ENCODE results near the gene PTGER1. TPM values are rescaled to one million over a fixed set of nuclear protein-coding genes. Genes with fewer than 3 reads are reported as not detected.

PTGER1 gene
- polyA plus RNA-seq, 4 donors: 0.37 to 0.64 TPM; not detected in 2

- no peak for FAIRE-seq
- H3K36me3 ChIP-seq (ENCODE audit: control insufficient read depth in 3 of 3, insufficient read depth in 2 of 3, low read depth in 1 of 3, low read length in 3 of 3): peaks cover 4 to 45% (median 7%) of the 10 kb centered on the region in 3 donors
- DNase-seq: peak in 1 of 2 donors; percentile 44
- peaks cover 0 to 30% (median 10%) of the 10 kb centered on the region in 3 donors for H3K4me1 ChIP-seq (ENCODE audit: control insufficient read depth in 3 of 3, insufficient read depth in 2 of 3, low read depth in 1 of 3, low read length in 2 of 3)
- H3K9me3 ChIP-seq (ENCODE audit: control insufficient read depth in 2 of 2, insufficient read depth in 1 of 2, low read depth in 1 of 2, low read length in 1 of 2): no peaks in the 10 kb centered on the region
- WGBS, 3 donors: 23 to 60% (median 29%) methylated on average over 15 of the region's 15 CpGs
- H3K27ac ChIP-seq (ENCODE audit: low read depth in 1 of 3, low read length in 2 of 3): peak overlapping the region in 1 of 3 donors; percentile 48
- peak overlapping the region; percentile 77 to 94 (median 93) for H3K4me3 ChIP-seq (ENCODE audit: low read depth in 1 of 3, low read length in 3 of 3)
- no peaks in the 10 kb centered on the region for H3K27me3 ChIP-seq (ENCODE audit: control insufficient read depth in 3 of 3, insufficient read depth in 3 of 3, low read length in 3 of 3)
Observed at GRCh38 chr19:14516048-14516534, 40.9 kb upstream of the PTGER1 start.

DNA sequence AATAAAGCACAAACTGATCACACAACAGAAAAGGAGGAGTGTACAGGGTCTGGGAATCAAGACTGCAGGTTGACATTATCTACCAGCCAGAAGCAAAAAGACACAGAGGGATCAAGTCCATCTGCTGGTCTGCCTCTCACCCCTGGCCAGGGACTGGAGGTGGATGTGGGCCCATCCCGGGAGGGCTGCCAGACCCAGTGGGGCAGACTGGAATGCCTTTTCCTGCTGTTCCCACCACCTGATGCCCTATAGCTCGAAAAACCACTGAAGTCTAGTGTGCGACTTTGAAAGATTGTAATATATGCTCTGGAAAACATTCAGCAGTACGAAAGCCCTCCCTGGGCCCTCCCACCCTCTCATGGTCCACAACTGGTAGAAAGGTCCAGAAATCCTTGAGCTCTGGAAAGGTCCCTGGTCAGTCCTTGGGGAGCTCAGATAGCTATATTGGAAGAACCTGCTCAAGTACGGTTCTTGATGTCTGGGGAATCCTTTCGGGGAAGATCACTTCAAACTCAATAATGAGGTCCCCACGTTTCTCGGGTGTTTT, 40.4 kb upstream of the PTGER1 start:
- peaks cover 0 to 30% (median 10%) of the 10 kb centered on the region in 3 donors for H3K4me1 ChIP-seq (ENCODE audit: control insufficient read depth in 3 of 3, insufficient read depth in 2 of 3, low read depth in 1 of 3, low read length in 2 of 3)
- FAIRE-seq (no peak), DNase-seq (no peak)
- H3K27me3 ChIP-seq (ENCODE audit: control insufficient read depth in 3 of 3, insufficient read depth in 3 of 3, low read length in 3 of 3): no peaks in the 10 kb centered on the region
- peaks cover 4 to 45% (median 7%) of the 10 kb centered on the region in 3 donors for H3K36me3 ChIP-seq (ENCODE audit: control insufficient read depth in 3 of 3, insufficient read depth in 2 of 3, low read depth in 1 of 3, low read length in 3 of 3)
- H3K9me3 ChIP-seq (ENCODE audit: control insufficient read depth in 2 of 2, insufficient read depth in 1 of 2, low read depth in 1 of 2, low read length in 1 of 2): no peaks in the 10 kb centered on the region
- peak overlapping the region; percentile 77 to 94 (median 93) for H3K4me3 ChIP-seq (ENCODE audit: low read depth in 1 of 3, low read length in 3 of 3)
- H3K27ac ChIP-seq (ENCODE audit: low read depth in 1 of 3, low read length in 2 of 3): peak overlapping the region in 1 of 3 donors; percentile 10
- WGBS, 3 donors: 37 to 66% (median 52%) methylated on average over 8 of the region's 8 CpGs

GRCh38 chr19:14514215-14514863, 39.2 kb upstream of the PTGER1 start:
- H3K36me3 ChIP-seq (ENCODE audit: control insufficient read depth in 3 of 3, insufficient read depth in 2 of 3, low read depth in 1 of 3, low read length in 3 of 3): peaks cover 4 to 45% (median 7%) of the 10 kb centered on the region in 3 donors
- DNase-seq (no peak), FAIRE-seq (no peak)
- H3K9me3 ChIP-seq (ENCODE audit: control insufficient read depth in 2 of 2, insufficient read depth in 1 of 2, low read depth in 1 of 2, low read length in 1 of 2): no peaks in the 10 kb centered on the region
- no peak overlapping the region for H3K4me3 ChIP-seq (ENCODE audit: low read depth in 1 of 3, low read length in 3 of 3)
- H3K27me3 ChIP-seq (ENCODE audit: control insufficient read depth in 3 of 3, insufficient read depth in 3 of 3, low read length in 3 of 3): no peaks in the 10 kb centered on the region
- WGBS, 3 donors: 63 to 75% (median 69%) methylated on average over 8 of the region's 8 CpGs
- H3K27ac ChIP-seq (ENCODE audit: low read depth in 1 of 3, low read length in 2 of 3): peak overlapping the region in 1 of 3 donors; percentile 40
- peaks cover 0 to 30% (median 10%) of the 10 kb centered on the region in 3 donors for H3K4me1 ChIP-seq (ENCODE audit: control insufficient read depth in 3 of 3, insufficient read depth in 2 of 3, low read depth in 1 of 3, low read length in 2 of 3)

DNA sequence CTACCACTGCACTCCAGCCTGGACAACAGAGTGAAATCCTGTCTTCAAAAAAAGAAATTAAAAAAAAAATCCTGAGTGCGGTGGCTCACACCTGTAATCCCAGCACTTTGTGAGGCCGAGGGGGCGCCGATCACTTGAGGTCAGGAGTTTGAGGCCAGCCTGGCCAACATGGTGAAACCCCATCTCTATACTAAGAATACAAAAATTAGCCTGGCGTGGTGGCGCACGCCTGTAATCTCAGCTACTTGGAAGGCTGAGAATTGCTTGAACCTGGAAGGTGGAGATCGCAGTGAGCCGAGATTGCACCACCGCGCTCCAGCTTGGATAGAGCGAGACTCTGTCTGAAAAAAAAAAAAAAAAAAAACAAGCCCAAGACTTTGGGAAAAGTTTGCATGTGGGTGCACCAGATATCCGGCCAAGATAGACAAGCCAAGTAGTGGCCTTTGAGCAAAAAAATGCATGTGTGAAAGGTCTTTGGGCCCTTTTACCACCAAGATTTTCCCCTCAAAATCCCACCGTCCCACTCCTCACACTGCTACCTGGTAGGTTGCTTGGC, 37.3 kb upstream of the PTGER1 start:
- DNase-seq: no peak
- 93 to 98% (median 94%) methylated on average over 14 of the region's 14 CpGs for WGBS, 3 donors
- Histone ChIP-seq H3K27ac (ENCODE audit: low read depth in 1 of 3, low read length in 2 of 3) (no peak overlapping the region), H3K4me3 (ENCODE audit: low read depth in 1 of 3, low read length in 3 of 3) (no peak overlapping the region), H3K4me1 (ENCODE audit: control insufficient read depth in 3 of 3, insufficient read depth in 2 of 3, low read depth in 1 of 3, low read length in 2 of 3) (peaks cover 0 to 24% (median 10%) of the 10 kb centered on the region in 3 donors), H3K9me3 (ENCODE audit: control insufficient read depth in 2 of 2, insufficient read depth in 1 of 2, low read depth in 1 of 2, low read length in 1 of 2) (no peaks in the 10 kb centered on the region), H3K36me3 (ENCODE audit: control insufficient read depth in 3 of 3, insufficient read depth in 2 of 3, low read depth in 1 of 3, low read length in 3 of 3) (peaks cover 4 to 45% (median 7%) of the 10 kb centered on the region in 3 donors), H3K27me3 (ENCODE audit: control insufficient read depth in 3 of 3, insufficient read depth in 3 of 3, low read length in 3 of 3) (no peaks in the 10 kb centered on the region)
- FAIRE-seq: no peak

- H3K4me3 ChIP-seq (ENCODE audit: low read depth in 1 of 3, low read length in 3 of 3): no peak overlapping the region
- H3K9me3 ChIP-seq (ENCODE audit: control insufficient read depth in 2 of 2, insufficient read depth in 1 of 2, low read depth in 1 of 2, low read length in 1 of 2): no peaks in the 10 kb centered on the region
- FAIRE-seq (no peak), DNase-seq (no peak)
- peaks cover 0 to 23% (median 10%) of the 10 kb centered on the region in 3 donors for H3K4me1 ChIP-seq (ENCODE audit: control insufficient read depth in 3 of 3, insufficient read depth in 2 of 3, low read depth in 1 of 3, low read length in 2 of 3)
- H3K27me3 ChIP-seq (ENCODE audit: control insufficient read depth in 3 of 3, insufficient read depth in 3 of 3, low read length in 3 of 3): no peaks in the 10 kb centered on the region
- H3K27ac ChIP-seq (ENCODE audit: low read depth in 1 of 3, low read length in 2 of 3): no peak overlapping the region
- peaks cover 4 to 35% (median 7%) of the 10 kb centered on the region in 3 donors for H3K36me3 ChIP-seq (ENCODE audit: control insufficient read depth in 3 of 3, insufficient read depth in 2 of 3, low read depth in 1 of 3, low read length in 3 of 3)
- 74 to 85% (median 80%) methylated on average over 4 of the region's 4 CpGs for WGBS, 3 donors
Observed at GRCh38 chr19:14511229-14511593, 36.1 kb upstream of the PTGER1 start.

DNA sequence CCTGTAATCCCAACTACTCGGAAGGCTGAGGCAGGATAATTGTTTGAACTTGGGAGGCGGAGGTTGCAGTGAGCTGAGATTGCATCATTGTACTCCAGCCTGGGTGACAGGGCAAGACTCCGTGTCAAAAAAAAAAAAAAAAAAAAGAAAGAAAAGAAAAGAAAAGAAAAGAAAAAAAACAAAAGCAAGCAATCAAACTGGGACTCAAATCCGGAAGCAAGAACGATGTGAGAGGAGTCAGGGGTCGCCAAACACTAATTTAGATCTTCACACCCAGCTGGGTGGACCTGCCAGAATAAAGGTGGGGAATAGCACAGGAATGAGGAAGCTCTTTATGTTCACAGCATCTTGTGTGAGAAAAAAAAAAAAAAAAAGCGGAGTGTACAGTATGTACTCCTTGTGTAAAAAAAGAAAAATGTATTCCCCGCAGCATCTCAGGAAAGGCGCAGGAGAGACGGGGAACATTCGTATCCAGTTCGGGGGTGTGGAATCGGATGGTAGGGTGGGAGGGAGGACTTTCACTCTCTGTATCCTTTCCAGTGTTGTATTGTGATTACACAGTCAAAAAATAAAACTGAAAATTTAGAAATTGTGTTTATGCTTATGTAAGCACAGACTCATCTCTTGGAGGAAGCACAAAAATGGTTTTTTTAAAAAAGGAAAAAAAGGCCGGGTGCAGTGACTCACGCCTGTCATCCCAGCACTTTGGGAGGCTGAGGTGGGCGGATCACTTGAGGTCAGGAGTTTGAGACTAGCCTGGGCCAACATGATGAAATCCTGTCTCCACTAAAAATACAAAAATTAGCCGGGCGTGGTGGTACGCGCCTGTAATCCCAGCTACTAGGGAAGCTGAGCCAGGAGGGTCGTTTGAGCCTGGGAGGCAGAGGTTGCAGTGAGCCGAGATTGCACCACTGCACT, 35.4 kb upstream of the PTGER1 start:
- DNase-seq: no peak
- Histone ChIP-seq H3K9me3 (ENCODE audit: control insufficient read depth in 2 of 2, insufficient read depth in 1 of 2, low read depth in 1 of 2, low read length in 1 of 2) (no peaks in the 10 kb centered on the region), H3K4me3 (ENCODE audit: low read depth in 1 of 3, low read length in 3 of 3) (no peak overlapping the region), H3K4me1 (ENCODE audit: control insufficient read depth in 3 of 3, insufficient read depth in 2 of 3, low read depth in 1 of 3, low read length in 2 of 3) (peaks cover 0 to 23% (median 5%) of the 10 kb centered on the region in 3 donors), H3K27ac (ENCODE audit: low read depth in 1 of 3, low read length in 2 of 3) (no peak overlapping the region), H3K36me3 (ENCODE audit: control insufficient read depth in 3 of 3, insufficient read depth in 2 of 3, low read depth in 1 of 3, low read length in 3 of 3) (peaks cover 0 to 29% (median 7%) of the 10 kb centered on the region in 3 donors), H3K27me3 (ENCODE audit: control insufficient read depth in 3 of 3, insufficient read depth in 3 of 3, low read length in 3 of 3) (no peaks in the 10 kb centered on the region)
- no peak for FAIRE-seq
- 42 to 61% (median 58%) methylated on average over 21 to 22 of the region's 22 CpGs for WGBS, 3 donors

DNA sequence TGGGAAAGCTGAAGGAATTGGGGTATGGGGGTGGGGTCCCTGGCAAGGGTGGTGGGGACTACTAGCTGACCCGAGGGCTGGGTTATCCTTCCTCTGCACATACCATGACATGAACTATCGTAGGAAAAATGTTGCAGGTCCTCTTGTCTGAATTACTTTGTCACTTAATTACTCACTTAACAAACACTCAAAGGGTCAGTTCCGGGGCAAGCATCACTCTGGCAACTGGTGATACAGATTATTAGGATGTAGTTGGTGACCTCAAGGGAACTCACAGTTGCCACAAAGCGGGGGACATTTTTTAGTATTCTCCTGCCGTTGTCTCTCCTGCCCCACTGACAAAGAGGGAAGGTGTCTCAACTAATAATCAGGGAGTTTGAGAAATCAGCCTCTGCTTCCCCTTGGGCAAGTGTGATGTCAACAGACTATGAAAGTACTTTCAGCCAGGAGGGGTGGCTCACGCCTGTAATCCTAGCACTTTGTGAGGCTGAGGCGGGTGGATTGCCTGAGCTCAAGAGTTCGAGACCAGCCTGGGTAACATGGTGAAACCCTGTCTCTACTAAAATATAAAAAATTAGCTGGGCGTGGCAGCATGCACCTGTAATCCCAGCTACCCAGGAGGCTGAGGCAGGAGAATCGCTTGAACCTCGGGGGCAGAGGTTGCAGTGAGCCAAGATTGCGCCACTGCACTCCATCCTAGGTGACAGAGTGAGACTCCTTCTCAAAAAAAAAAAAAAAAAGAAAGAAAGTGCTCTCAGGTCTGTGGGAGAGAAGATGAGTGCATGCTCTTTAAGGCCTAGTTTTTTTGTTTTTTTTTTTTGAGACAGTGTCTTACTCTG, 32.8 kb upstream of the PTGER1 start:
- Histone ChIP-seq H3K4me3 (ENCODE audit: low read depth in 1 of 3, low read length in 3 of 3) (no peak overlapping the region), H3K9me3 (ENCODE audit: control insufficient read depth in 2 of 2, insufficient read depth in 1 of 2, low read depth in 1 of 2, low read length in 1 of 2) (no peaks in the 10 kb centered on the region), H3K36me3 (ENCODE audit: control insufficient read depth in 3 of 3, insufficient read depth in 2 of 3, low read depth in 1 of 3, low read length in 3 of 3) (peaks cover 0 to 5% (median 0%) of the 10 kb centered on the region in 3 donors), H3K27ac (ENCODE audit: low read depth in 1 of 3, low read length in 2 of 3) (no peak overlapping the region), H3K4me1 (ENCODE audit: control insufficient read depth in 3 of 3, insufficient read depth in 2 of 3, low read depth in 1 of 3, low read length in 2 of 3) (peaks cover 0 to 16% (median 0%) of the 10 kb centered on the region in 3 donors), H3K27me3 (ENCODE audit: control insufficient read depth in 3 of 3, insufficient read depth in 3 of 3, low read length in 3 of 3) (no peaks in the 10 kb centered on the region)
- DNase-seq (no peak), FAIRE-seq (no peak)
- 40 to 60% (median 50%) methylated on average over 12 of the region's 12 CpGs for WGBS, 3 donors

All from small intestine (tissue), 7 donors.